ENCODE data around the gene TNPO2.

DNA sequence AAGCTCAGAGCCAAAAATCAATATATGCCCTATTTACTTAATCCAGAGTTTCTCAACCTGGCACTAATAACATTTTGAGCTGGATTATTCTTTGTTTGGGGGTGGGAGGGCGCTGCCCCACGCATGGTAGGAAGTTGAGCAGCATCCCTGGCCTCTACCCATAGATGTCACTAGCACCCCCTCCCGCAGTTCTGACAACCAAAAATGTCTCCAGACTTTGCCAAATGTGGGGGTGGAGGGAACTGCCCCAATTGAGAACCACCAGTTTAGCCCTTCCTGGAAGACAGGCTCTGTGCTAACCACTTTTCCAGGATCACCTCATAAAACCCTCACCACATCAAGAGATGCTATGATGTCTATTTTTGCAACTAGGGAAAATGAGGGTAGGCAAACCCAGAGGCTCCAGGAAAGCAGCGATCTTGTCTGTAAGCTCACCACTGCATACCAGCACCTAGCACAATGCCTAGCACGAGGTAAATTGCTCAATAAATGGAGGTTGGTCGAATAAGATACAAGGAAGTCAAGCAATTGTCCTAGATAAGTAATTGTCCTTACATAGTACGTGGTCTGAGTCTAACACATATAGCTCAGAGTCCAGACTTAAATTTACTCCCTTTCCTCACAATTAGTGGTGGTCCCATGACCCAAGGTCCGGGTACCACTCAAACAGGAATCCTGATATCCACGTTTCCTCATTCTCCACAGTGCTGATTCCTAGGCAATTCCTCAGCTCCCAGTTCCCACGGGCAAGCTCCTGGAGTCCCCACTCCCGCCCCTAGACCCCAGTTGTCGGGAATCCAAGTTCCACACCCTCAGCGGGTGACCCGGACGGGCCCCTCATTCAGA lies 9.9 kb upstream of the TNPO2 start:
- TF ChIP-seq, protein P1, sequence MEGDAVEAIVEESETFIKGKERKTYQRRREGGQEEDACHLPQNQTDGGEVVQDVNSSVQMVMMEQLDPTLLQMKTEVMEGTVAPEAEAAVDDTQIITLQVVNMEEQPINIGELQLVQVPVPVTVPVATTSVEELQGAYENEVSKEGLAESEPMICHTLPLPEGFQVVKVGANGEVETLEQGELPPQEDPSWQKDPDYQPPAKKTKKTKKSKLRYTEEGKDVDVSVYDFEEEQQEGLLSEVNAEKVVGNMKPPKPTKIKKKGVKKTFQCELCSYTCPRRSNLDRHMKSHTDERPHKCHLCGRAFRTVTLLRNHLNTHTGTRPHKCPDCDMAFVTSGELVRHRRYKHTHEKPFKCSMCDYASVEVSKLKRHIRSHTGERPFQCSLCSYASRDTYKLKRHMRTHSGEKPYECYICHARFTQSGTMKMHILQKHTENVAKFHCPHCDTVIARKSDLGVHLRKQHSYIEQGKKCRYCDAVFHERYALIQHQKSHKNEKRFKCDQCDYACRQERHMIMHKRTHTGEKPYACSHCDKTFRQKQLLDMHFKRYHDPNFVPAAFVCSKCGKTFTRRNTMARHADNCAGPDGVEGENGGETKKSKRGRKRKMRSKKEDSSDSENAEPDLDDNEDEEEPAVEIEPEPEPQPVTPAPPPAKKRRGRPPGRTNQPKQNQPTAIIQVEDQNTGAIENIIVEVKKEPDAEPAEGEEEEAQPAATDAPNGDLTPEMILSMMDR (IDR thresholded peaks at IDR 0.05; ENCODE audit: low read depth, low read length): peak; percentile 68
- TF ChIP-seq EZH2phosphoT487 (IDR thresholded peaks at IDR 0.05; ENCODE audit: low read depth): no peak

All from OCI-LY3 (cell line).